ENCODE results near the gene AMACR.
"Not testable (repeated sequence)": the region's sequence is repeated elsewhere in the genome, so short reads cannot be mapped to it uniquely, and the experiment has no call there.

AMACR gene

GRCh38 chr5:34037726-34038125 lies 29.9 kb upstream of the AMACR start:
- no peak for DNase-seq (ENCODE audit: low read depth)

GRCh38 chr5:34035756-34036155 lies 27.9 kb upstream of the AMACR start:
- DNase-seq (ENCODE audit: low read depth): no peak

- no peak for DNase-seq (ENCODE audit: low read depth)
Measured at GRCh38 chr5:34034534-34035327, 26.9 kb upstream of the AMACR start.

- no peak for DNase-seq (ENCODE audit: low read depth)
Measured at GRCh38 chr5:34031966-34032365, 24.1 kb upstream of the AMACR start.

- DNase-seq (ENCODE audit: low read depth): no peak
Measured at GRCh38 chr5:34031117-34031516, 23.3 kb upstream of the AMACR start.

- DNase-seq (ENCODE audit: low read depth): not testable (repeated sequence)
Measured at GRCh38 chr5:34030585-34030984, 22.7 kb upstream of the AMACR start.

GRCh38 chr5:34030048-34030447 lies 22.2 kb upstream of the AMACR start:
- no peak for DNase-seq (ENCODE audit: low read depth)

- DNase-seq (ENCODE audit: low read depth): no peak
Measured at GRCh38 chr5:34028349-34028748, 20.5 kb upstream of the AMACR start.

GRCh38 chr5:34026089-34026761 lies 18.4 kb upstream of the AMACR start:
- no peak for DNase-seq (ENCODE audit: low read depth)

- no peak for DNase-seq (ENCODE audit: low read depth)
Measured at GRCh38 chr5:34022121-34022705, 14.4 kb upstream of the AMACR start.

- DNase-seq (ENCODE audit: low read depth): no peak
Measured at GRCh38 chr5:34021334-34021733, 13.5 kb upstream of the AMACR start.

- no peak for DNase-seq (ENCODE audit: low read depth)
Measured at GRCh38 chr5:34020726-34021125, 12.9 kb upstream of the AMACR start.

- DNase-seq (ENCODE audit: low read depth): no peak
Measured at GRCh38 chr5:34017254-34017653, 9.4 kb upstream of the AMACR start.

GRCh38 chr5:34016750-34017149 lies 8.9 kb upstream of the AMACR start:
- no peak for DNase-seq (ENCODE audit: low read depth)

GRCh38 chr5:34016222-34016621 lies 8.4 kb upstream of the AMACR start:
- DNase-seq (ENCODE audit: low read depth): no peak

GRCh38 chr5:34015120-34015822 lies 7.4 kb upstream of the AMACR start:
- DNase-seq (ENCODE audit: low read depth): no peak

GRCh38 chr5:34014626-34015025 lies 6.8 kb upstream of the AMACR start:
- DNase-seq (ENCODE audit: low read depth): no peak

- DNase-seq (ENCODE audit: low read depth): no peak
Measured at GRCh38 chr5:34013547-34013946, 5.7 kb upstream of the AMACR start.

GRCh38 chr5:34012791-34013190 lies 4.9 kb upstream of the AMACR start:
- DNase-seq (ENCODE audit: low read depth): no peak

- no peak for DNase-seq (ENCODE audit: low read depth)
Measured at GRCh38 chr5:34011536-34011935, 3.7 kb upstream of the AMACR start.

- not testable (repeated sequence) for DNase-seq (ENCODE audit: low read depth)
Measured at GRCh38 chr5:34010146-34010545, 2.3 kb upstream of the AMACR start.

- DNase-seq (ENCODE audit: low read depth): no peak
Measured at GRCh38 chr5:34009610-34010009, 1.8 kb upstream of the AMACR start.

- no peak for DNase-seq (ENCODE audit: low read depth)
Measured at GRCh38 chr5:34008802-34009201, 952 bp upstream of the AMACR start.

Measured in HS-27A (cell line).